HCT116 (cell line): Measurements from ENCODE around the gene NUMB. TPM values are rescaled to one million over a fixed set of nuclear protein-coding genes. Genes with fewer than 3 reads are reported as not detected.

Source experiments
- ATAC-seq: fragments of 200-7000 bp; cut with Tn5 transposase; 2 replicates; pipeline ENCODE4 v1.9.1; 2020; ENCODE audit warnings: mild to moderate bottlenecking, moderate library complexity
- BruUV-seq: library from RNA; stranded (reverse); fragments of 400-500 nt; replicated peaks from 2 replicates; lab custom pipeline; 2021; lab: Mats Ljungman, UMichigan
- CTCF ChIA-PET: fragments of 300-600 bp; sonication (Branson Sonifier 250); formaldehyde crosslinking; loops from one replicate; lab custom pipeline; 2021; ENCODE audit warnings: antibody characterized with exemption; lab: Charles Lee
- POLR2A ChIA-PET: fragments of 300-600, 350-600 bp; sonication (Branson Sonifier 250); formaldehyde crosslinking; loops from one replicate; lab custom pipeline; 2021; ENCODE audit warnings: antibody characterized with exemption; lab: Charles Lee
- RAD21 ChIA-PET, 2 experiments: fragments of 300-600 bp; sonication (Branson Sonifier 250); formaldehyde crosslinking; loops; one replicate each; lab custom pipeline; 2023; ENCODE audit warnings: low total read pairs in 2 of 2; ENCODE audit not compliant: uncharacterized antibody in 2 of 2, unreplicated experiment in 2 of 2, low non-redundant PET in 1 of 2; lab: Charles Lee
- DNase-seq: peaks from one replicate; pipeline ENCODE4 v3.0.0-alpha.2; 2010; ENCODE audit warnings: low read depth, low spot score
- H2AFZ ChIP-seq: fragments of 200-600 bp; shearing (Covaris generic), sonication (generic); 2 replicates; pipeline ENCODE4 v1.6.1; 2017; ENCODE audit warnings: low read depth, mixed run types, mixed read lengths, antibody characterized with exemption, low read length; ENCODE audit not compliant: poor library complexity, severe bottlenecking
- H3K27ac ChIP-seq: 2 replicates; pipeline ENCODE4 v1.5.1; 2012; ENCODE audit warnings: low read depth, low read length
- H3K27me3 ChIP-seq: fragments of 200-600 bp; sonication (generic); 2 replicates; pipeline ENCODE4 v1.6.1; 2016; ENCODE audit warnings: mixed run types, low read length, mixed read lengths; ENCODE audit not compliant: insufficient read depth
- H3K36me3 ChIP-seq, 2 experiments: fragments of 200-500 bp in 1 of 2; fragments of 200-600 bp in 1 of 2; sonication (Bioruptor generic) in 1 of 2; sonication (generic) in 1 of 2; 2 replicates each; pipeline versions ENCODE4 v1.5.1 to v1.6.1; 2014 to 2016; ENCODE audit warnings: low read length in 2 of 2, inconsistent platforms in 1 of 2, mixed read lengths in 1 of 2, mixed run types in 1 of 2; ENCODE audit not compliant: insufficient read depth in 2 of 2, control insufficient read depth in 1 of 2
- H3K4me1 ChIP-seq, 2 experiments: fragments of 200-600 bp in 1 of 2; sonication (generic) in 1 of 2; 2 replicates each; pipeline versions ENCODE4 v1.5.1 to v1.6.1; 2012 to 2017; ENCODE audit warnings: low read length in 2 of 2, inconsistent platforms in 1 of 2, mild to moderate bottlenecking in 1 of 2, mixed read lengths in 1 of 2, mixed run types in 1 of 2, moderate library complexity in 1 of 2; ENCODE audit not compliant: insufficient read depth in 2 of 2, control insufficient read depth in 1 of 2
- H3K4me2 ChIP-seq: fragments of 200-600 bp; sonication (generic); 2 replicates; pipeline ENCODE4 v1.6.1; 2017; ENCODE audit warnings: mixed run types, low read length, mixed read lengths
- H3K4me3 ChIP-seq, 2 experiments: fragments of 200-600 bp in 1 of 2; sonication (generic) in 1 of 2; replicated peaks in 1 of 2; 2 replicates each; pipeline ENCODE4 v1.5.1; 2011 to 2016; ENCODE audit warnings: low read length in 2 of 2, control low read depth in 1 of 2, low read depth in 1 of 2, mild to moderate bottlenecking in 1 of 2, mixed read lengths in 1 of 2, mixed run types in 1 of 2
- H3K79me2 ChIP-seq: fragments of 200-600 bp; sonication (generic); 2 replicates; pipeline ENCODE4 v1.6.1; 2017; ENCODE audit warnings: mild to moderate bottlenecking, mixed run types, low read length, moderate library complexity, mixed read lengths; ENCODE audit not compliant: insufficient read depth
- H3K9ac ChIP-seq: fragments of 200-600 bp; sonication (generic); 2 replicates; pipeline ENCODE4 v1.6.1; 2016; ENCODE audit warnings: low read length, mixed read lengths
- H3K9me2 ChIP-seq: fragments of 200-600 bp; sonication (generic), shearing (Covaris generic); 2 replicates; pipeline ENCODE4 v1.6.1; 2017; ENCODE audit warnings: mixed run types, mild to moderate bottlenecking, moderate library complexity; ENCODE audit not compliant: insufficient read depth
- H3K9me3 ChIP-seq, 2 experiments: fragments of 200-500 bp in 1 of 2; fragments of 200-600 bp in 1 of 2; sonication (Bioruptor generic) in 1 of 2; sonication (generic) in 1 of 2; 2 replicates each; pipeline ENCODE4 v1.6.1; 2014 to 2017; ENCODE audit warnings: low read length in 2 of 2, mixed read lengths in 2 of 2, inconsistent platforms in 1 of 2, low read depth in 1 of 2, mild to moderate bottlenecking in 1 of 2, mixed run types in 1 of 2, moderate library complexity in 1 of 2; ENCODE audit not compliant: control insufficient read depth in 1 of 2, insufficient read depth in 1 of 2
- H4K20me1 ChIP-seq: fragments of 200-600 bp; sonication (generic), shearing (Covaris generic); 2 replicates; pipeline ENCODE4 v1.6.1; 2017; ENCODE audit warnings: mixed run types, mild to moderate bottlenecking, moderate library complexity; ENCODE audit not compliant: insufficient read depth
- ATF3 ChIP-seq: IDR thresholded peaks from 2 replicates; pipeline ENCODE4 v1.6.1; 2012
- CTCF ChIP-seq, 3 experiments: fragments of 200-600 bp in 1 of 3; sonication (generic) in 1 of 3; IDR thresholded peaks in 2 of 3; conservative IDR thresholded peaks in 1 of 3; 2 replicates each; pipeline ENCODE4 v1.5.1; 2012 to 2017; ENCODE audit warnings: low read depth in 2 of 3, low read length in 2 of 3, antibody characterized with exemption in 1 of 3, borderline replicate concordance in 1 of 3, control low read depth in 1 of 3, mild to moderate bottlenecking in 1 of 3, mixed read lengths in 1 of 3, mixed run types in 1 of 3, moderate library complexity in 1 of 3; ENCODE audit not compliant: insufficient read depth in 1 of 3
- EGR1 ChIP-seq: IDR thresholded peaks from 2 replicates; pipeline ENCODE4 v1.6.1; 2012; ENCODE audit warnings: low read depth
- RAD21 ChIP-seq: IDR thresholded peaks from 2 replicates; pipeline ENCODE4 v1.6.1; 2012; ENCODE audit warnings: low read depth, mild to moderate bottlenecking
- SRF ChIP-seq: IDR thresholded peaks from 2 replicates; pipeline ENCODE4 v1.6.1; 2012; ENCODE audit warnings: low read depth
- YY1 ChIP-seq: IDR thresholded peaks from 2 replicates; pipeline ENCODE4 v1.6.1; 2011; ENCODE audit warnings: low read length, low read depth, moderate library complexity, mild to moderate bottlenecking; ENCODE audit not compliant: insufficient replicate concordance; ENCODE audit errors: extremely low read depth
- ZFX ChIP-seq: fragments of 450-650 bp; IDR thresholded peaks from 2 replicates; pipeline ENCODE4 v1.6.1; 2017
- ZNF274 ChIP-seq: fragments of 200-500 bp; sonication (Bioruptor generic); IDR thresholded peaks from 2 replicates; pipeline ENCODE4 v1.6.1; 2014; ENCODE audit warnings: mild to moderate bottlenecking, low read depth, low read length, inconsistent platforms
- intact Hi-C: fragments of 100-400 bp; cut with micrococcal nuclease; formaldehyde crosslinking; loops from 2 replicates; pipeline ENCODE4 v1.10.0; 2022
- total RNA-seq: library from RNA; stranded (reverse); gene quantifications from one replicate; pipeline ENCODE4 v1.2.1, GENCODE V29; 2021; ENCODE audit not compliant: unreplicated experiment

The NUMB gene
- total RNA-seq, 1 experiment from 2014 or later: 43.0 TPM

DNA sequence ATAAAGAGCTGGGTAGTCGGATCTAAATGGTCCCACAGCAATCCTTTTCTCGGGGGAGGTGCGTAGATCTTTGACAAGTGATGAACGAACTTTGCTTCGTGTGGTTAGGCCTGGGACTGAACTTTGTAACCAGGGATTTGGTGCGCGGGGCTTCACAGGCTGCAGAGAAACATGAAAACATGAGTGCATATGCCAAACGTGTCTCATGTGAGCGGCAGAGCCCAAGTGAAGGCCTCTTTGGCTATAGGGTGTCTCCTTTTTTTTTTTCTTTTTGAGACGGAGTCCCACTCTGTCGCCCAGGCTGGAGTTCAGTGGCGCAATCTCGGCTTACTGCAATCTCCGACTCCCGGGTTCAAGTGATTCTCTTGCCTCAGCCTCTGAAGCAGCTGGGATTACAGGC is 20.3 kb upstream of the NUMB start:
- H3K27me3 ChIP-seq: no peaks in the 10 kb centered on the region
- no peaks in the 10 kb centered on the region for H3K9me3 ChIP-seq
- ChIA-PET POLR2A (no interaction called here), CTCF (no interaction called here)
- no peaks in the 10 kb centered on the region for H3K79me2 ChIP-seq
- TF ChIP-seq ATF3 (no peak), ZFX (no peak), YY1 (no peak), CTCF (IDR thresholded peaks at IDR 0.05 in 2 of 3, conservative IDR thresholded peaks at IDR 0.05 in 1 of 3; ENCODE audit: borderline replicate concordance in 1 of 3, insufficient read depth in 1 of 3, low read depth in 2 of 3, low read length in 2 of 3) (no peak), SRF (no peak), RAD21 (no peak), EGR1 (no peak), ZNF274 (no peak)
- TF ChIP-seq, all 23 proteins: peak for 0
- intact Hi-C loops: loop anchor here (10.0 kb wide), 1 partner anchor 574 kb away; no protein-coding TSS in a partner anchor
- H4K20me1 ChIP-seq: no peaks in the 10 kb centered on the region
- no peak overlapping the region for H2AFZ ChIP-seq
- BruUV-seq: no TSS peak
- H3K4me1 ChIP-seq: no peaks in the 10 kb centered on the region
- H3K4me2 ChIP-seq: no peak overlapping the region
- H3K4me3 ChIP-seq: no peak overlapping the region
- ATAC-seq (no peak), DNase-seq (no peak)
- no peak overlapping the region for H3K9ac ChIP-seq
- RAD21 ChIA-PET: no interaction called here
- no peaks in the 10 kb centered on the region for H3K36me3 ChIP-seq
- H3K27ac ChIP-seq: no peak overlapping the region
- no peaks in the 10 kb centered on the region for H3K9me2 ChIP-seq
